Ovary (tissue), 9 donors: ENCODE data around the gene NCKAP1. TPM values are rescaled to one million over a fixed set of nuclear protein-coding genes. Genes with fewer than 3 reads are reported as not detected.

Source experiments
- polyA plus RNA-seq, 2 donors: library from polyadenylated mRNA; stranded (reverse); fragments of 200-250 nt in 1 of 2; fragments of 350-450 nt in 1 of 2; fragmentation: Illumina TruSeq in 1 of 2; extraction: RNeasy Lipid Tissue Mini Kit (QIAGEN cat#74804) in 1 of 2; gene quantifications; one replicate each; pipeline ENCODE4 v1.2.3, GENCODE V29; 2013 to 2014
- small RNA-seq: library from RNA; depleted of rRNA; stranded (forward); fragments of <200 nt; gene quantifications from one replicate; pipeline ENCODE3, GENCODE V24; 2016
- total RNA-seq, 7 donors: library from RNA; depleted of rRNA in 2 of 7; stranded (reverse); fragments of >200 nt in 2 of 7; fragmentation: NEBNext Ultra II Directional in 3 of 7; extraction: Animal tissue kit (Norgen Biotek cat#: 25700) in 3 of 7; gene quantifications; one replicate each; pipeline versions ENCODE4 v1.1.0 to v1.2.4, GENCODE V29; 2016 to 2023
- donor health status: DM: no; HTN: no; CAD: no; lungs with moderate emphysema.
- donor health status: DM: no; HTN: no; CAD: no.
- donor health status: Bipolar disorder and iron deficiency.
- donor health status: DM: yes; HTN: yes; CAD: no.
- donor health status: DM: no; HTN: no; CAD: no.
- donor health status: DM: yes; HTN: yes; CAD: no.

The NCKAP1 gene
- total and polyA plus RNA-seq, 9 donors = 59.9 to 122 (median 100) TPM

Small RNA genes within 50 kb of the gene (small RNA-seq; reads per million reads assigned to genes)
- gene RF00019 (not detected), gene RF00599 (not detected), gene RNU6-1122P (not detected)

Other genes with a start within 250 kb of the NCKAP1 start
- gene FRZB, start 171.8 kb downstream of the NCKAP1 start, total RNA-seq = 1 to 10 TPM; 2.8 to 6.3 (median 3.8) TPM
- gene FRZB, start 171.8 kb downstream of the NCKAP1 start, polyA plus RNA-seq = 10 to 100 TPM; 12.6 to 22.8 TPM
- gene DUSP19, start 40.3 kb upstream of the NCKAP1 start, total RNA-seq = 1 to 10 TPM; 2.7 to 5.5 (median 3.8) TPM
- gene DUSP19, start 40.3 kb upstream of the NCKAP1 start, polyA plus RNA-seq = 1 to 10 TPM; 1.4 to 3.4 TPM
- 10 to 100 TPM; 15.2 to 28.5 (median 19.7) TPM for gene NUP35, start 86.0 kb upstream of the NCKAP1 start, total RNA-seq
- gene NUP35, start 86.0 kb upstream of the NCKAP1 start, polyA plus RNA-seq = 10 to 100 TPM; 12.2 to 14.2 TPM